ENCODE measurements around the gene SLC25A19. TPM values are rescaled to one million over a fixed set of nuclear protein-coding genes. Genes with fewer than 3 reads are reported as not detected.
"Not testable (repeated sequence)": the region's sequence is repeated elsewhere in the genome, so short reads cannot be mapped to it uniquely, and the experiment has no call there.

SLC25A19 gene
- total RNA-seq, 6 experiments from 2014 or later, result 3.8 to 13.4 (median 7.3) TPM

GRCh38 chr17:75263055-75263454 is 26.2 kb downstream of the SLC25A19 start:
- H3K4me3 ChIP-seq, result no peak overlapping the region
- no peaks in the 10 kb centered on the region for H3K27me3 ChIP-seq
- ATAC-seq, result no peak
- TF ChIP-seq CTCF (IDR thresholded peaks at IDR 0.05), result no peak
- 77% methylated on average over 4 of the region's 4 CpGs for WGBS (ENCODE audit: insufficient coverage, low coverage, low lambda C conversion rate, missing lambda C conversion rate)
- DNase-seq, result no peak
- no peak overlapping the region for H3K27ac ChIP-seq
- H3K4me1 ChIP-seq, result peaks cover 2 to 17% (median 4%) of the 10 kb centered on the region in 4 donors
- intact Hi-C loops (cut with DNase I), result no loop called here
- peaks cover 0 to 27% (median 9%) of the 10 kb centered on the region in 4 donors for H3K36me3 ChIP-seq
- no peaks in the 10 kb centered on the region for H3K9me3 ChIP-seq

GRCh38 chr17:75262112-75262606 is 27.1 kb downstream of the SLC25A19 start:
- Histone ChIP-seq H3K9me3 (no peaks in the 10 kb centered on the region), H3K4me1 (peaks cover 2 to 17% (median 4%) of the 10 kb centered on the region in 4 donors), H3K27me3 (no peaks in the 10 kb centered on the region), H3K27ac (peak overlapping the region; percentile 89 to 99 (median 96)), H3K4me3 (peak overlapping the region; percentile 89 to 100 (median 96)), H3K36me3 (peaks cover 0 to 27% (median 9%) of the 10 kb centered on the region in 4 donors)
- TF ChIP-seq CTCF (IDR thresholded peaks at IDR 0.05) (no peak), POLR2A (IDR thresholded peaks at IDR 0.05) (no peak)
- intact Hi-C loops (cut with DNase I), result no loop called here
- peak; percentile 1 to 8 (median 6) for ATAC-seq
- no peak for DNase-seq
- WGBS (ENCODE audit: insufficient coverage, low coverage, low lambda C conversion rate, missing lambda C conversion rate), result 5% methylated on average over 10 of the region's 23 CpGs

- peak; percentile 97 to 99 (median 98) for ATAC-seq
- WGBS (ENCODE audit: insufficient coverage, low coverage, low lambda C conversion rate, missing lambda C conversion rate), result 0% methylated on average over 1 of the region's 69 CpGs
- intact Hi-C loops (cut with DNase I), result no loop called here
- no peaks in the 10 kb centered on the region for H3K9me3 ChIP-seq
- no peak for TF ChIP-seq CTCF (IDR thresholded peaks at IDR 0.05)
- peak; percentile 70 for TF ChIP-seq POLR2A (IDR thresholded peaks at IDR 0.05)
- H3K27ac ChIP-seq, result peak within 1 kb of the TSS; percentile 89 to 99 (median 96)
- DNase-seq, result peak; percentile 96 to 97 (median 96)
- peaks cover 2 to 17% (median 4%) of the 10 kb centered on the region in 4 donors for H3K4me1 ChIP-seq
- peaks cover 0 to 24% (median 8%) of the 10 kb centered on the region in 4 donors for H3K36me3 ChIP-seq
- no peaks in the 10 kb centered on the region for H3K27me3 ChIP-seq
- peak within 1 kb of the TSS; percentile 89 to 100 (median 96) for H3K4me3 ChIP-seq
Observed at GRCh38 chr17:75261336-75262111, 27.7 kb downstream of the SLC25A19 start, which contains the start of the genes GGA3 and MRPS7. TSS of gene GGA3 (minus strand) at chr17:75261606. CDS start at chr17:75261587, 19 bp downstream. TSS of gene MRPS7 (plus strand) at chr17:75261879. CDS start at chr17:75261901, 22 bp downstream.

GRCh38 chr17:75260641-75261335 is 28.4 kb downstream of the SLC25A19 start:
- under 1% methylated on average over 17 of the region's 31 CpGs for WGBS (ENCODE audit: insufficient coverage, low coverage, low lambda C conversion rate, missing lambda C conversion rate)
- Histone ChIP-seq H3K36me3 (peaks cover 0 to 18% (median 4%) of the 10 kb centered on the region in 4 donors), H3K4me1 (peaks cover 2 to 17% (median 4%) of the 10 kb centered on the region in 4 donors), H3K27me3 (no peaks in the 10 kb centered on the region), H3K4me3 (peak overlapping the region; percentile 89 to 100 (median 96)), H3K9me3 (no peaks in the 10 kb centered on the region), H3K27ac (peak overlapping the region; percentile 89 to 99 (median 96))
- no peak for DNase-seq
- TF ChIP-seq CTCF (IDR thresholded peaks at IDR 0.05) (no peak), POLR2A (IDR thresholded peaks at IDR 0.05) (no peak)
- no peak for ATAC-seq
- intact Hi-C loops (cut with DNase I), result no loop called here

- H3K27ac ChIP-seq; H3K4me3 ChIP-seq; H3K9me3 ChIP-seq; DNase-seq; H3K36me3 ChIP-seq; ATAC-seq; intact Hi-C loops (cut with DNase I); H3K27me3 ChIP-seq: not testable (repeated sequence)
- H3K4me1 ChIP-seq, result peaks cover 0 to 11% (median 3%) of the 10 kb centered on the region in 4 donors
- WGBS (ENCODE audit: insufficient coverage, low coverage, low lambda C conversion rate, missing lambda C conversion rate), result 29% methylated on average over 2 of the region's 2 CpGs
Observed at GRCh38 chr17:75257228-75257627, 32.0 kb downstream of the SLC25A19 start.

- ATAC-seq; DNase-seq; H3K9me3 ChIP-seq; H3K27me3 ChIP-seq; H3K4me3 ChIP-seq; H3K27ac ChIP-seq; intact Hi-C loops (cut with DNase I); H3K36me3 ChIP-seq: not testable (repeated sequence)
- H3K4me1 ChIP-seq, result peaks cover 0 to 11% (median 2%) of the 10 kb centered on the region in 4 donors
- 70% methylated on average over 4 of the region's 11 CpGs for WGBS (ENCODE audit: insufficient coverage, low coverage, low lambda C conversion rate, missing lambda C conversion rate)
Observed at GRCh38 chr17:75255954-75256698, 33.1 kb downstream of the SLC25A19 start.

All from right lobe of liver (tissue), 6 donors.